Measurements from ENCODE around the gene RAPGEF5. TPM values are rescaled to one million over a fixed set of nuclear protein-coding genes. Genes with fewer than 3 reads are reported as not detected.

Gene RAPGEF5
- polyA plus RNA-seq, 1 of the 3 experiments (the other 2 are of a cell fraction): 1.2 TPM

DNA sequence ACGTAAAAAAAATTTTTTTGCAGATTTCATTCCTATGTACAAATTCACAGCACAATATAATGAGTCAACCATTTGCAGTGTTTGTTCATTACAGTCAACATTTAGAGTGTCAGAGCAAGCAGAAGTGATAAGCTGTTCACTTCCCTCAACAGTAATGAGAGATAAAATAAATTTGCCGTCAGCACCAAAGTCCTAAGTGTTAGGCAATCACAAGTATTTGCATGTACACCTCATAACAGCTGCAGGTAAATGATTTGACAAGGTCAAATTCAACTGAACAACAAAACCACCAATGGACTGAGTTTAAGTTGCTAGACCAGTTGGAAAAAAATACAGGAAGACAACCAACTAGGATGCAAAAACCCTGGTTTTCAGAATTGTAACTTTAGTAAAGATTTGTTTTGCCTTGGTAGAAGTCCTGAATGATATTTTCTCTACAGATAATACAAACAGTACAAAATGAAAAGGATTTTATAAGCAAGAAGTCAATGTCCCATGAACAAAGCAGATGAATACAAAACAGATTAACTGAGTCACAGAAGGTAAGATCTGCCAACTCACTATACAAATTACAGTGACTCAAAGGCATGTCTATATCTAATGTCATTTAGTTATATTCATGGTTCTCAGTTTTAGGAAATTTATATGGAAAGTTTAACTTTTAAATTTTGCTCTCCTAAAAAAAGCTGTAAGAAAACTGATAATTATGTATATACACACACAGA lies 10.4 kb downstream of the RAPGEF5 start:
- Histone ChIP-seq H3K36me3 (replicated peaks in 1 of 2; ENCODE audit: control insufficient read depth in 1 of 2, insufficient read depth in 2 of 2, low read length in 1 of 2) (no peaks in the 10 kb centered on the region), H3K79me2 (ENCODE audit: insufficient read depth) (peaks cover 8% of the 10 kb centered on the region), H3K4me1 (ENCODE audit: control insufficient read depth in 1 of 2, insufficient read depth in 2 of 2, low read depth in 1 of 2, low read length in 1 of 2) (peaks cover 23 to 29% of the 10 kb centered on the region in 2 experiments), H3K9me2 (no peaks in the 10 kb centered on the region), H3K9me3 (no peaks in the 10 kb centered on the region), H3K27ac (ENCODE audit: low read depth in 2 of 2, low read length in 1 of 2) (no peak overlapping the region), H3K9ac (no peak overlapping the region), H3K4me3 (ENCODE audit: low read depth in 2 of 2, low read length in 1 of 2) (no peak overlapping the region), H3K4me2 (no peak overlapping the region), H3F3A (replicated peaks; ENCODE audit: insufficient read depth) (peaks cover 14% of the 10 kb centered on the region), H3K27me3 (ENCODE audit: insufficient read depth) (no peaks in the 10 kb centered on the region), H2AFZ (ENCODE audit: low read depth) (no peak overlapping the region), H4K20me1 (ENCODE audit: insufficient read depth) (no peaks in the 10 kb centered on the region)
- no peak for DNase-seq
- TF ChIP-seq, protein P1, sequence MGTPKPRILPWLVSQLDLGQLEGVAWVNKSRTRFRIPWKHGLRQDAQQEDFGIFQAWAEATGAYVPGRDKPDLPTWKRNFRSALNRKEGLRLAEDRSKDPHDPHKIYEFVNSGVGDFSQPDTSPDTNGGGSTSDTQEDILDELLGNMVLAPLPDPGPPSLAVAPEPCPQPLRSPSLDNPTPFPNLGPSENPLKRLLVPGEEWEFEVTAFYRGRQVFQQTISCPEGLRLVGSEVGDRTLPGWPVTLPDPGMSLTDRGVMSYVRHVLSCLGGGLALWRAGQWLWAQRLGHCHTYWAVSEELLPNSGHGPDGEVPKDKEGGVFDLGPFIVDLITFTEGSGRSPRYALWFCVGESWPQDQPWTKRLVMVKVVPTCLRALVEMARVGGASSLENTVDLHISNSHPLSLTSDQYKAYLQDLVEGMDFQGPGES (IDR thresholded peaks at IDR 0.05; ENCODE audit: low read depth, low read length): no peak
- TF ChIP-seq NFIC (IDR thresholded peaks at IDR 0.05; ENCODE audit: borderline replicate concordance): no peak
- no peak for TF ChIP-seq TEAD4 (IDR thresholded peaks at IDR 0.05; ENCODE audit: borderline replicate concordance, insufficient read depth)
- TF ChIP-seq, protein P2, sequence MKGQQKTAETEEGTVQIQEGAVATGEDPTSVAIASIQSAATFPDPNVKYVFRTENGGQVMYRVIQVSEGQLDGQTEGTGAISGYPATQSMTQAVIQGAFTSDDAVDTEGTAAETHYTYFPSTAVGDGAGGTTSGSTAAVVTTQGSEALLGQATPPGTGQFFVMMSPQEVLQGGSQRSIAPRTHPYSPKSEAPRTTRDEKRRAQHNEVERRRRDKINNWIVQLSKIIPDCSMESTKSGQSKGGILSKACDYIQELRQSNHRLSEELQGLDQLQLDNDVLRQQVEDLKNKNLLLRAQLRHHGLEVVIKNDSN (IDR thresholded peaks at IDR 0.05; ENCODE audit: borderline replicate concordance, low read depth): no peak
- TF ChIP-seq, protein P3, sequence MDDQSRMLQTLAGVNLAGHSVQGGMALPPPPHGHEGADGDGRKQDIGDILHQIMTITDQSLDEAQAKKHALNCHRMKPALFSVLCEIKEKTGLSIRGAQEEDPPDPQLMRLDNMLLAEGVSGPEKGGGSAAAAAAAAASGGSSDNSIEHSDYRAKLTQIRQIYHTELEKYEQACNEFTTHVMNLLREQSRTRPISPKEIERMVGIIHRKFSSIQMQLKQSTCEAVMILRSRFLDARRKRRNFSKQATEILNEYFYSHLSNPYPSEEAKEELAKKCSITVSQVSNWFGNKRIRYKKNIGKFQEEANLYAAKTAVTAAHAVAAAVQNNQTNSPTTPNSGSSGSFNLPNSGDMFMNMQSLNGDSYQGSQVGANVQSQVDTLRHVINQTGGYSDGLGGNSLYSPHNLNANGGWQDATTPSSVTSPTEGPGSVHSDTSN (IDR thresholded peaks at IDR 0.05): no peak
- TF ChIP-seq TAF1 (IDR thresholded peaks at IDR 0.05; ENCODE audit: borderline replicate concordance, low read depth, low read length): no peak
- TF ChIP-seq RXRA (IDR thresholded peaks at IDR 0.05; ENCODE audit: borderline replicate concordance, low read depth): no peak
- TF ChIP-seq GABPA (IDR thresholded peaks at IDR 0.05; ENCODE audit: low read depth): no peak
- TF ChIP-seq RCOR1 (IDR thresholded peaks at IDR 0.05; ENCODE audit: low read length): no peak
- no peak for TF ChIP-seq EP300 (IDR thresholded peaks at IDR 0.05; ENCODE audit: borderline replicate concordance in 1 of 2, low read depth in 1 of 2, low read length in 1 of 2)
- TF ChIP-seq GATA2 (CRISPR knock-in tag; IDR thresholded peaks at IDR 0.05): no peak
- TF ChIP-seq NRF1 (IDR thresholded peaks at IDR 0.05; ENCODE audit: low read depth, low read length): no peak
- WGBS (ENCODE audit: low lambda C conversion rate): 84% methylated on average over 2 of the region's 2 CpGs
- POLR2A ChIA-PET: no interaction called here
- CTCF ChIA-PET: interaction anchor here (0.7 to 1.8 kb wide), 5 partner anchors 9 to 236 kb away, joined by 3 to 6 read pairs (median 3); no protein-coding TSS in a partner anchor

DNA sequence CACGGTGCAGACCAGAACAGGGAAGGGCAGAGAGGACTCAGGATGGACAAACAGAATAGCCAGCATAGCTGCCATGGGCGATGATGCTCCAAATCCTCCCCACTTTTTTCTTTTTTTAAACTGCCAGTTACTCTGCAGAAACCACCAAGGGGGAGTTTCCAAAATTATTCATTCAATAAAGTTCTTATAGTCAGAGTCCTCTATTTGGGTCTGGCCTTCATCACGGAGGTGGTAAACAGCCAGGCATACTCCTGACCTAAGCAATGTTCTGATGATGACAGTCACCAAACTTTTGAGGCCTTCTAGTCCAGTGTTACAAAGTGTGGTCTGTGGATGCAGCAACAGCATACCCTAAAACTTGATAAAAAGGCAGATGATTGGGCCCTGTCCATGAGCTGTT lies 12.3 kb downstream of the RAPGEF5 start:
- H3K36me3 ChIP-seq (replicated peaks in 1 of 2; ENCODE audit: control insufficient read depth in 1 of 2, insufficient read depth in 2 of 2, low read length in 1 of 2): no peaks in the 10 kb centered on the region
- ChIA-PET CTCF (interaction anchor here (1.6 kb wide), 1 partner anchor 235 kb away, joined by 5 read pairs; no protein-coding TSS in a partner anchor), POLR2A (no interaction called here)
- TF ChIP-seq MXI1 (IDR thresholded peaks at IDR 0.05; ENCODE audit: low read depth, low read length): no peak
- no peak for TF ChIP-seq MEF2A (IDR thresholded peaks at IDR 0.05; ENCODE audit: borderline replicate concordance, low read depth)
- H3K4me3 ChIP-seq (ENCODE audit: low read depth in 2 of 2, low read length in 1 of 2): no peak overlapping the region
- H3K9me3 ChIP-seq: no peaks in the 10 kb centered on the region
- no peak overlapping the region for H3K4me2 ChIP-seq
- H3K27me3 ChIP-seq (ENCODE audit: insufficient read depth): no peaks in the 10 kb centered on the region
- peaks cover 5 to 14% of the 10 kb centered on the region in 2 experiments; a peak in 2 of 4 replicates for H3K4me1 ChIP-seq (ENCODE audit: control insufficient read depth in 1 of 2, insufficient read depth in 2 of 2, low read depth in 1 of 2, low read length in 1 of 2)
- no peaks in the 10 kb centered on the region for H3K9me2 ChIP-seq
- 70% methylated on average over 3 of the region's 3 CpGs for WGBS (ENCODE audit: low lambda C conversion rate)
- no peak for DNase-seq
- no peak overlapping the region for H2AFZ ChIP-seq (ENCODE audit: low read depth)
- H3F3A ChIP-seq (replicated peaks; ENCODE audit: insufficient read depth): no peaks in the 10 kb centered on the region
- no peak overlapping the region for H3K9ac ChIP-seq
- H3K79me2 ChIP-seq (ENCODE audit: insufficient read depth): peaks cover 8% of the 10 kb centered on the region
- H3K27ac ChIP-seq (ENCODE audit: low read depth in 2 of 2, low read length in 1 of 2): no peak overlapping the region
- no peaks in the 10 kb centered on the region for H4K20me1 ChIP-seq (ENCODE audit: insufficient read depth)
